Stomach (tissue), 4 donors: Measurements from ENCODE around the gene BATF.

ENCODE experiments used
- EP300 ChIP-seq: sonication (generic); formaldehyde crosslinking; IDR thresholded peaks from one replicate; pipeline ENCODE4 v1.6.1; 2017; ENCODE audit warnings: antibody characterized with exemption
- POLR2A ChIP-seq, 4 donors: fragments of 450-650 bp; IDR thresholded peaks; one replicate each; pipeline ENCODE4 v1.6.1; 2016; ENCODE audit warnings: antibody characterized with exemption in 4 of 4, control low read depth in 2 of 4, mild to moderate bottlenecking in 1 of 4, moderate library complexity in 1 of 4

GRCh38 chr14:75522224-75522982, at the start of gene BATF:
- TF ChIP-seq POLR2A (IDR thresholded peaks at IDR 0.05) (peak in 1 of 4 donors; percentile 48), EP300 (no peak)
